HG02763 (cell line): ENCODE measurements around the gene TMEM39B.
"Not testable (repeated sequence)": the region's sequence is repeated elsewhere in the genome, so short reads cannot be mapped to it uniquely, and the experiment has no call there.

ENCODE experiments used
- ATAC-seq: cut with Tn5 transposase; IDR thresholded peaks from one replicate; pipeline ENCODE4 v1.9.1; 2021; ENCODE audit warnings: mild to moderate bottlenecking, moderate library complexity; ENCODE audit not compliant: unreplicated experiment

Gene TMEM39B

GRCh38 chr1:32111040-32111623 lies 38.4 kb downstream of the TMEM39B start:
- ATAC-seq = no peak

- no peak for ATAC-seq
Observed at GRCh38 chr1:32111789-32112188, 39.0 kb downstream of the TMEM39B start.

GRCh38 chr1:32112806-32113375 lies 40.2 kb downstream of the TMEM39B start:
- no peak for ATAC-seq

- not testable (repeated sequence) for ATAC-seq
Observed at GRCh38 chr1:32113436-32113835, 40.7 kb downstream of the TMEM39B start.

- ATAC-seq = no peak
Observed at GRCh38 chr1:32114420-32114819, 41.7 kb downstream of the TMEM39B start.

GRCh38 chr1:32115496-32115895 lies 42.8 kb downstream of the TMEM39B start:
- no peak for ATAC-seq

- no peak for ATAC-seq
Observed at GRCh38 chr1:32116531-32116930, 43.8 kb downstream of the TMEM39B start.

- no peak for ATAC-seq
Observed at GRCh38 chr1:32122151-32122550, 49.4 kb downstream of the TMEM39B start.

GRCh38 chr1:32123361-32123760 lies 50.6 kb downstream of the TMEM39B start:
- ATAC-seq = not testable (repeated sequence)

GRCh38 chr1:32125313-32125712 lies 52.6 kb downstream of the TMEM39B start:
- no peak for ATAC-seq

- no peak for ATAC-seq
Observed at GRCh38 chr1:32126770-32127169, 54.0 kb downstream of the TMEM39B start.

GRCh38 chr1:32127409-32128198 lies 54.9 kb downstream of the TMEM39B start:
- no peak for ATAC-seq

- no peak for ATAC-seq
Observed at GRCh38 chr1:32128479-32128878, 55.7 kb downstream of the TMEM39B start.

GRCh38 chr1:32128964-32129363 lies 56.2 kb downstream of the TMEM39B start:
- ATAC-seq = no peak

- not testable (repeated sequence) for ATAC-seq
Observed at GRCh38 chr1:32133950-32134280, 61.2 kb downstream of the TMEM39B start.

- no peak for ATAC-seq
Observed at GRCh38 chr1:32137111-32137510, 64.4 kb downstream of the TMEM39B start.

GRCh38 chr1:32138965-32139364 lies 66.2 kb downstream of the TMEM39B start:
- ATAC-seq = no peak

- no peak for ATAC-seq
Observed at GRCh38 chr1:32142446-32143301, 69.9 kb downstream of the TMEM39B start.

- ATAC-seq = not testable (repeated sequence)
Observed at GRCh38 chr1:32143302-32143695, 70.6 kb downstream of the TMEM39B start.

GRCh38 chr1:32144033-32144432 lies 71.3 kb downstream of the TMEM39B start:
- no peak for ATAC-seq

- not testable (repeated sequence) for ATAC-seq
Observed at GRCh38 chr1:32147799-32148198, 75.1 kb downstream of the TMEM39B start.
